ENCODE results near the gene IFNLR1. TPM values are rescaled to one million over a fixed set of nuclear protein-coding genes. Genes with fewer than 3 reads are reported as not detected.
"Not testable (repeated sequence)": the region's sequence is repeated elsewhere in the genome, so short reads cannot be mapped to it uniquely, and the experiment has no call there.

The IFNLR1 gene
- total RNA-seq, 1 donor from 2014 or later: 7.1 TPM

- Mint-ChIP-seq H3K9me3 (no peaks in the 10 kb centered on the region), H3K27ac (peak overlapping the region; percentile 42), H3K36me3 (no peaks in the 10 kb centered on the region), H3K4me1 (ENCODE audit: unreplicated experiment) (peaks cover 8% of the 10 kb centered on the region), H3K4me3 (no peak overlapping the region), H3K27me3 (no peaks in the 10 kb centered on the region)
- TF ChIP-seq CTCF (conservative IDR thresholded peaks at IDR 0.05): no peak
- no peak for DNase-seq (ENCODE audit: extremely low spot score, unreplicated experiment)
Observed at GRCh38 chr1:24207709-24208108, 20.6 kb upstream of the IFNLR1 start.

- not testable (repeated sequence) for H3K27me3 Mint-ChIP-seq; H3K36me3 Mint-ChIP-seq; H3K4me1 Mint-ChIP-seq (ENCODE audit: unreplicated experiment); DNase-seq (ENCODE audit: extremely low spot score, unreplicated experiment); H3K27ac Mint-ChIP-seq; H3K4me3 Mint-ChIP-seq; H3K9me3 Mint-ChIP-seq
Observed at GRCh38 chr1:24207395-24207687, 20.3 kb upstream of the IFNLR1 start.

- Mint-ChIP-seq H3K9me3 (no peaks in the 10 kb centered on the region), H3K27ac (peak overlapping the region; percentile 50), H3K4me1 (ENCODE audit: unreplicated experiment) (peaks cover 8% of the 10 kb centered on the region), H3K27me3 (no peaks in the 10 kb centered on the region), H3K4me3 (no peak overlapping the region), H3K36me3 (no peaks in the 10 kb centered on the region)
- no peak for TF ChIP-seq CTCF (conservative IDR thresholded peaks at IDR 0.05)
- no peak for DNase-seq (ENCODE audit: extremely low spot score, unreplicated experiment)
Observed at GRCh38 chr1:24206516-24207394, 19.7 kb upstream of the IFNLR1 start.

- Mint-ChIP-seq H3K27me3 (no peaks in the 10 kb centered on the region), H3K36me3 (no peaks in the 10 kb centered on the region), H3K4me3 (no peak overlapping the region), H3K4me1 (ENCODE audit: unreplicated experiment) (peaks cover 8% of the 10 kb centered on the region), H3K9me3 (no peaks in the 10 kb centered on the region), H3K27ac (peak overlapping the region; percentile 50)
- no peak for TF ChIP-seq CTCF (conservative IDR thresholded peaks at IDR 0.05)
- no peak for DNase-seq (ENCODE audit: extremely low spot score, unreplicated experiment)
Observed at GRCh38 chr1:24206083-24206464, 19.0 kb upstream of the IFNLR1 start.

- TF ChIP-seq CTCF (conservative IDR thresholded peaks at IDR 0.05): no peak
- Mint-ChIP-seq H3K27ac (peak overlapping the region; percentile 81), H3K9me3 (no peaks in the 10 kb centered on the region), H3K36me3 (no peaks in the 10 kb centered on the region), H3K4me1 (ENCODE audit: unreplicated experiment) (peaks cover 8% of the 10 kb centered on the region), H3K4me3 (peak overlapping the region; percentile 9), H3K27me3 (no peaks in the 10 kb centered on the region)
- DNase-seq (ENCODE audit: extremely low spot score, unreplicated experiment): no peak
Observed at GRCh38 chr1:24205345-24206082, 18.4 kb upstream of the IFNLR1 start.

- H3K4me3 Mint-ChIP-seq: no peak overlapping the region
- no peak for TF ChIP-seq CTCF (conservative IDR thresholded peaks at IDR 0.05)
- no peaks in the 10 kb centered on the region for H3K9me3 Mint-ChIP-seq
- H3K27me3 Mint-ChIP-seq: no peaks in the 10 kb centered on the region
- no peak for DNase-seq (ENCODE audit: extremely low spot score, unreplicated experiment)
- H3K4me1 Mint-ChIP-seq (ENCODE audit: unreplicated experiment): peaks cover 8% of the 10 kb centered on the region
- peak overlapping the region; percentile 76 for H3K27ac Mint-ChIP-seq
- no peaks in the 10 kb centered on the region for H3K36me3 Mint-ChIP-seq
Observed at GRCh38 chr1:24204116-24204515, 17.0 kb upstream of the IFNLR1 start.

Measured in type B pancreatic cell (in vitro differentiated cells).